Fibroblast of pulmonary artery (primary cell): ENCODE measurements around the gene SLC7A14.
A peak's percentile ranks its signal among the peaks of the same experiment; 100 is the strongest.
"Not testable (repeated sequence)": the region's sequence is repeated elsewhere in the genome, so short reads cannot be mapped to it uniquely, and the experiment has no call there.

Source experiments
- DNase-seq: peaks from one replicate; pipeline ENCODE4 v3.0.0-alpha.2; 2010; ENCODE audit warnings: low read depth
- H3K4me3 ChIP-seq: replicated peaks from 2 replicates; pipeline ENCODE4 v1.5.1; 2011; ENCODE audit warnings: low read depth, mild to moderate bottlenecking, control low read depth, low read length, moderate library complexity
- TF ChIP-seq, protein P1 (sequence below): IDR thresholded peaks from 2 replicates; pipeline ENCODE4 v1.5.1; 2011; ENCODE audit warnings: mild to moderate bottlenecking, control low read depth, low read length, inconsistent platforms; ENCODE audit errors: missing control alignments

The SLC7A14 gene

DNA sequence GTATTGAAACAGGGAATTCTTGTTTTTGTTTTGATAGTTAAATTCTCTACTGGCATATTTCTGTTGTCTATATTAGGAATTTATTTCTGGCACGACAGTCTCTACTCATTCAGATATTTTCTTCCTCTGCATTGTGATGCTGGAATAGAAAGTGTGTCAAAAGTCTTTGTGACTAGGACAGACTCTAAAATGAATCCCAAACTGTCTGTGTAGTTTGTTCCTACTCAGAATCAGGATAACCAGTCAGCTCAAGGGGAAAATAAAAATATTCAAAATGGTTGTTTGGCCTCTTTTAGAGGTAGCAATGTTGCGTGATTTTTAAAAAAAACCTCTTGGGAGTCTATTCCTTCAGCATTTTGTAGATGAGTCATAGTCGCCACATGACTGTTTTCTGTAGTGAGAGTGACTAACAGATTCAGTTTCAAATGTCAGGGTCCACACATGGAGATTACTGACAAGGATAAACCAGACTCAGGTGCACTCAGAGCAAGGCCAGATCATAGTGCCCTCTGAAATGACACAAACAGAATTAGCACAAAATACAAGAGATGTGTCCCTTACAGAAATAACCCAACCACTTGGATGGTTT, 13.1 kb downstream of the SLC7A14 start:
- no peak overlapping the region for H3K4me3 ChIP-seq
- TF ChIP-seq, protein P1, sequence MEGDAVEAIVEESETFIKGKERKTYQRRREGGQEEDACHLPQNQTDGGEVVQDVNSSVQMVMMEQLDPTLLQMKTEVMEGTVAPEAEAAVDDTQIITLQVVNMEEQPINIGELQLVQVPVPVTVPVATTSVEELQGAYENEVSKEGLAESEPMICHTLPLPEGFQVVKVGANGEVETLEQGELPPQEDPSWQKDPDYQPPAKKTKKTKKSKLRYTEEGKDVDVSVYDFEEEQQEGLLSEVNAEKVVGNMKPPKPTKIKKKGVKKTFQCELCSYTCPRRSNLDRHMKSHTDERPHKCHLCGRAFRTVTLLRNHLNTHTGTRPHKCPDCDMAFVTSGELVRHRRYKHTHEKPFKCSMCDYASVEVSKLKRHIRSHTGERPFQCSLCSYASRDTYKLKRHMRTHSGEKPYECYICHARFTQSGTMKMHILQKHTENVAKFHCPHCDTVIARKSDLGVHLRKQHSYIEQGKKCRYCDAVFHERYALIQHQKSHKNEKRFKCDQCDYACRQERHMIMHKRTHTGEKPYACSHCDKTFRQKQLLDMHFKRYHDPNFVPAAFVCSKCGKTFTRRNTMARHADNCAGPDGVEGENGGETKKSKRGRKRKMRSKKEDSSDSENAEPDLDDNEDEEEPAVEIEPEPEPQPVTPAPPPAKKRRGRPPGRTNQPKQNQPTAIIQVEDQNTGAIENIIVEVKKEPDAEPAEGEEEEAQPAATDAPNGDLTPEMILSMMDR: no peak
- DNase-seq: peak; percentile 72

DNA sequence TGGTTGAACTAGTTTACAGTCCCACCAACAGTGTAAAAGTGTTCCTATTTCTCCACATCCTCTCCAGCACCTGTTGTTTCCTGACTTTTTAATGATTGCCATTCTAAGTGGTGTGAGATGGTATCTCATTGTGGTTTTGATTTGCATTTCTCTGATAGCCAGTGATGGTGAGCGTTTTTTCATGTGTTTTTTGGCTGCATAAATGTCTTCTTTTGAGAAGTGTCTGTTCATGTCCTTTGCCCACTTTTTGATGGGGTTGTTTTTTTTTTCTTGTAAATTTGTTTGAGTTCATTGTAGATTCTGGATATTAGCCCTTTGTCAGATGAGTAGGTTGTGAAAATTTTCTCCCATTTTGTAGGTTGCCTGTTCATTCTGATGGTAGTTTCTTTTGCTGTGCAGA, 18.3 kb downstream of the SLC7A14 start:
- DNase-seq, H3K4me3 ChIP-seq: not testable (repeated sequence)

DNA sequence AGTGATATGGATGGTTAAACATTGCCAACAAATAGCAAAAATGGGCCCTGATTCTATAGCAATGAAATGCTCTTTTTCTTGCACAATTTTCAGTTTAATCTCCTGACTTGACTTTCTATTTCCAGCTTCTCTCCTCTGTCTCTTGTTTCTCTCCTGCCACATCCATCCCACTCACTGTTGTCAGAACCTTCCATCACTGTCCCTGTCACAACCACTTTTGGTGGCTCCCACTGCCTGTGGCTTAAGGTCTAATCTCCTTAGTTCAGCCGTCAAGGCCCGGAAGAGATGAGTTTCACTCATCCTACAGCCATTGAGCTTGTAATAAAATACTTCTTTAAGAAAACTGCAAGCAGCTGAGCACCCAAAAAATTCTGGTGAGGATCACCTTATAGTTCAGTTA, 19.5 kb downstream of the SLC7A14 start:
- DNase-seq: no peak
- no peak overlapping the region for H3K4me3 ChIP-seq
- TF ChIP-seq, protein P1: no peak

DNA sequence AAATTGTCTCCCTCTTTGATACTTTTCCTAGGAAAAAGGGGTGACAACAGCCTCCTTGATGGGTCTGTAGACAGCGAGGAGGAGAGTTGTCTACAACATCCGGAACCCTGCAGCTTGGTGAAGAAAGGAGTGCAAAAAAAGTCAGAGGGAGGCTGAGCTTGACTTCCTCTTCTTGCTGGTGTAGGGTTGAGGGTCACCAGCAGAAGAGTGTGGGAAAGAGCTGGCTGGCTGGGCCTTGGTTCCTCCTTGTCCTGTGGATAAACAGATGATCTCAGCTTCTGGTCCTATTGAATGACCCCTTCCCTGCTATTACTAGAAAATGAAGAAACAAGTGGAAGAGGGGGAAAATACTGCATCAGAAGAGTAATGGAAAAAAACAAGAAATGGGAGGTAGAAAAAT, 20.4 kb downstream of the SLC7A14 start:
- no peak overlapping the region for H3K4me3 ChIP-seq
- DNase-seq: no peak
- TF ChIP-seq, protein P1: no peak

DNA sequence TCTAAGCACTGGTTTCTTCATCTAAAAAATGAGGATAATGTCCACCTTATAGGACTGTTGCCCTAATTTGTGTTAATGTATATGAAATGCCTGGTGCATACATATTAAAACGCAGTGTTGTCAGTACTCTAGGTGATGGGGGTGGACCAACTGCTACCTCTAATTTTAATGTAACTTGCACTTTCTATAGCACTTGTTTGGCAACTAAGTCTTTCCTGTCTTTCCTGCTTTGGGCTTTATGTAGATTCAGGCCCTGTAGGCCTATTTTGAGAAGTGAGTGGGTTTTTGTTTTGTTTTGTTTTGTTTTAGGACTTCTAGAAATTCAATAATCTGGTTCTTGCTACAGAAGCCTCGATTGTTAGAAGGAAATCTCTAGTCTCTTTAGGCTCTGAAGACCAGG, 21.2 kb downstream of the SLC7A14 start:
- DNase-seq: no peak
- TF ChIP-seq, protein P1: no peak

DNA sequence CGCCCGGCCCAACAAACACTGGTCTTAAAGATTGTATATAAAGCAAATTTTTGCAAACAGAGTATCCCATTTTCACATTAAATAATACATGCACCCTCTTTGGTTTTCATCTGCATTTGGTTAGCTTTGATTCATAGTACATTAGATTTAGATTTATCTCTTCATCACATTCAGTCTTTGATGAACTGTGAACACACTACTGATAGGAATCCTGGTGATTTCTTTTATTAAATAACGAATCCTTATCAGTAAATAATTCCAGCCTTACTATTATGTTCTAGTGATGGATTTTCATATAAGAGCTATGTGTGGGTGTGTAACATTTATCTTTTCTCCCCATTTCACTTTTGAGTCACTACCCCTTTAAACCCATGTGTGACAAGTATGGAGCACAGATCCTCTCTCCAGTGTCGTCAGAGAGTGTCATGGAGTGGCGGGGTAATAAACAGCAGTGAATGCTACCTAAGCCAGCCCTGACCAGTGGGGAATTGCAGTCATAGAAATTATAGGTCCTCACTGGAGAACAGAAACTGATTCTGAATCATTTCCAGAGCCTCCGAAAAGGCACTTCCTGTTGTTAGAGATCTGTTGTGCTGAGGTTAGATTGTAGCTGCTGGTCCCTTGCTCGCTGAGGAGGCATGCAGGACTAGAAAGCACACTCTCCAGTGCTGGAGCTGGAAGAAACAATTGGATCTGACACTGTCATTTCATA, 22.0 kb downstream of the SLC7A14 start:
- TF ChIP-seq, protein P1: no peak
- peak overlapping the region; percentile 2 for H3K4me3 ChIP-seq
- peak; percentile 66 for DNase-seq

More for the DNA sequence above, 21.2 kb downstream of the SLC7A14 start:
- no peak overlapping the region for H3K4me3 ChIP-seq

DNA sequence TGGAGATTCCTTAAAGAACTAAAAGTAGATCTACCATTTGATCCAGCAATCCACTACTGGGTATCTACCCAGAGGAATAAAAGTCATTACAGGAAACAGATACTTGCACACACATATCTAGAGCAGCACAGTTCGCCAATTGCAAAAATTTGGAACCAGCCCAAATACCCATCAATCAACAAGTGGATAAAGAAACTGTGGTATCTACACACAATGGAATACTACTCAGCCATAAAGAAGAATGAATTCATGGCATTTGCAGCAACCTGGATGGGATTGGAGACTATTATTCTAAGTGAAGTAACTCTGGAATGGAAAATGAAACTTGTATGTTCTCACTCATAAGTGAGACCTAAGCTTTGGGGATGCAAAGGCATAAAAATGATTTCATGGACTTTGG, 23.8 kb downstream of the SLC7A14 start:
- DNase-seq: no peak
- TF ChIP-seq, protein P1: no peak
- no peak overlapping the region for H3K4me3 ChIP-seq
